Measurements from ENCODE around the gene FAM120A. TPM values are rescaled to one million over a fixed set of nuclear protein-coding genes. Genes with fewer than 3 reads are reported as not detected.

FAM120A gene
- polyA plus RNA-seq, 6 donors from 2014 or later: 6.8 to 16.7 (median 11.0) TPM

DNA sequence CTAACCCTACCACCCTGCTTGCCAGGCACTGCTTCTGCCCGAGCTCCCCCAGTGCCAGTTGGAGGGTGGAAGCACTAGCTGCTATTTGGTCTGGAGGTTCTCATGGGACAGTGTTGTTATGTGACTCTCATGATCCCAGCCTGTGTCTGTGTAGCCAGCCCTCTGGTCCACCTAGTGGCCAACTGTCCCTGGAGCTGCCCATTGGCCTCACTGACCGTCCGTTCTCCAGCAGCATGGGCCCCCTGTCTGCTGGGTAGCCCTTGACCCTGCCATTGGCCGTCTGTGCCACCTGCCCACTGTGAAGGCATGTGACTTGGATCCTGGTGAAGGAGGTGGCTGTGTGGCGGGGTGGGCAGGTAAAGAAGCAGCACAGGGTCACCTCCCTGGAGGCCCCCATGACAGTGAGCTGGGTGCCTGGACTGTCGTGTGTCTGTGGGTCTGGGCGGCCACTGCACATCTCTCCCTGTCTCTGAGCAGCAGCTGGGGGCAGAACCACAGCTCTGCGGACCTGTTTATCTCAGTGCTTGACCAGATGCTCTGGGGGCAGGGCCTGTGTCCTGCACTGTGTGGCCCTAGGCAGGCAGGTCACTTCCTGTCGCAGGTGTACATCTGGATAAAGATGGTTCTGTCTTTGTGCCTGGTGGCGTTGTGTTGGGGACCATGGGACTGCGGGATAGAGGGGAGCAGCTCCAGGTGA, 136.3 kb downstream of the FAM120A start:
- Mint-ChIP-seq H3K4me3 (no peak overlapping the region), H3K27ac (peak overlapping the region in 2 of 6 donors; percentile 25 to 35), H3K9me3 (no peaks in the 10 kb centered on the region), H3K36me3 (peaks cover 0 to 7% of the 10 kb centered on the region in 2 donors), H3K27me3 (no peaks in the 10 kb centered on the region), H3K4me1 (peaks cover 33 to 40% (median 35%) of the 10 kb centered on the region in 3 donors)
- DNase-seq (no peak), ATAC-seq (ENCODE audit: low read depth in 2 of 2) (no peak)

DNA sequence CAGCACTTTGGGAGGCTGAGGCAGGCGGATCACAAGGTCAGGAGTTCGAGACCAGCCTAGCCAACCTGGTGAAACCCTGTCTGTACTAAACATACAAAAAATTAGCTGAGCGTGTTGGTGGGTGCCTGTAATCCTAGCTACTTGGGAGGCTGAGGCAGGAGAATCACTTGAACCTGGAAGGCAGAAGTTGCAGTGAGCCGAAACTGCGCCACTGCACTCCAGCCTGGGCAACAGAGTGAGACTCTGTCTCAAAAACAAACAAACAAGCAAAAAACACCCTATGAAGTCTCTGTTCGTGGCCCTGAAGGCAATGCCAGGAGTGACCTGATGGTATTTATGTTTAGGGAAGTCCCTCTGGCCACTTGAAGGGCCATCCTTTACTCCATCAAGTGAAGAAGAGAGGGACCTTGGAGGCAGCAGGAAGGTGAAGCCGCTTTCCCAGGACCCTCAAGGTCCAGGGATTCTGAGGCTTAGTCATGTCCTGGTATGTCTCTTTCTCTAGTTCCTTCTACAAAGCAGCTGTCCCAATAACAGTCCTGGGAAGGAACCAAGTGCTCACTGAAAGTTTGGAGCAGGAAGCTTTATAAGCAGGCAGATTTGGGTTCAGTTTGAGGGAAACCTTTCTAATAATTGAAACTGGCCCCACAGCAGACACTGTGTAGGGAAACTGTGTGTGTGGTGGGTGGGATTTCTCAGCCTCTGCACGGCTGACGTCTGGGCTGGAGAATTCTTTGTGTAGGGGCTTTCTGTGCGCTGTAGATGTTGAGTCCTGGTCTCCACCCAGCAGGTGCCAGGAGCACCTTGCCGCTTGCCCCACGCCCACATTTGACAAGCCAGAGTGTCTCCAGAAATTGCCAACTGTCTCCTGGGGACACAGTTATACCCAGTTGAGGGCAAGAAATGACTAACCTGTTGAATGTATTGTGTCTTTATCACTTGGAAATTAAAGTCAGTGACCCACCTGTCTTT, 137.4 kb downstream of the FAM120A start:
- DNase-seq (no peak), ATAC-seq (ENCODE audit: low read depth in 2 of 2) (no peak)
- H3K36me3 Mint-ChIP-seq: peaks cover 0 to 7% of the 10 kb centered on the region in 2 donors
- peak overlapping the region in 1 of 8 donors; percentile 37 for H3K4me3 Mint-ChIP-seq
- peak overlapping the region in 3 of 6 donors; percentile 14 to 80 (median 31) for H3K27ac Mint-ChIP-seq
- no peaks in the 10 kb centered on the region for H3K9me3 Mint-ChIP-seq
- peaks cover 34 to 46% (median 36%) of the 10 kb centered on the region in 3 donors for H3K4me1 Mint-ChIP-seq
- no peaks in the 10 kb centered on the region for H3K27me3 Mint-ChIP-seq

DNA sequence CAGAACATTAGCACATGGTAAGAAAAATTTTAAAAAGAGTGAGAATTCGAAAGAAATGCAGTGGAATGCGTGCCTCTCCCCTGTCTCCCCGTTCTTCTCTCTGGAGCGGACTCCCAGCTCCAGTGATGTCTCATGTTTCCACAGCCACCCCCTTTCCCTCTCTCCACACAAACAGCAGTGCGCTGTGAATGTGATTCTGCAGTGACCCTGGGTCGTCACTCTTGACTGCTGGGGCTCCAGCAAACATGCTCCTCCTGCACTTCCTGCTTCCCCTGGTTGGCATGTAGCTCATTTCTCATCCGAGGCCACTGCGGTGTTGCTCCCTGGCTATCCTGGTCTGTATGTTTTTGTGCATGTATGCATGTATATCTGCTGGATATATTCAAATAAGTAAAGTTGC, 138.2 kb downstream of the FAM120A start:
- ATAC-seq (ENCODE audit: low read depth in 2 of 2): no peak

DNA sequence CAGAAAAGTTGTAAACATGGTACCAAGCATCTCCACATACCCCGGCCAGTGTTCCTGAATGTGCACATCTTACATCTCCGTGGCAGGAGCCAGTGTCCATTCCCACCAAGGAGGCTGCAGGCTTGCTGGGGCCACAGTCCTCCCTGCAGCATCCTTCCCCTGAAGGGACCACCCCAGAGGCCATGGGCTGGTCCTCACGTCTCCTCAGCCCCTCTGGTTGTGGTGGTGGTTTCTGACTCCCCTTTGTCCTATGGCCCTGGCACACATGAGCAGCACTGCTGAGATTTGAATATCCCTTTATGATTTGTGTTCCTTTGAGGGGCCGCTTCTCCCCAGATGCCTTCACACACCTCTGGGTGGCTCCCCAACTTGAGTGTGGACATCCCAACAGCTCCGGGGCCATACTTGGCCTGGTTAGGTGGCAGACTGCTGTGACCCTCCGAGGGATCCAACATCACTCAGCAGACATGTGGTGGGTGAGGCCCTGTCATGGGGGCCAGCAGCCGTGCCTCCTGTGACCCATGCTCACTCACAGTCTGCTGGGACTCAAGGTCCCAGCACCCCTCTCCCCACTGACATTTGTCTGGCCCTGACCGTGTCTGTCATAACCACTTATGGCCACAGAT, 139.2 kb downstream of the FAM120A start:
- no peak for ATAC-seq (ENCODE audit: low read depth in 2 of 2)
- Mint-ChIP-seq H3K4me1 (peaks cover 37 to 54% (median 39%) of the 10 kb centered on the region in 3 donors), H3K36me3 (no peaks in the 10 kb centered on the region), H3K27me3 (no peaks in the 10 kb centered on the region), H3K4me3 (no peak overlapping the region), H3K27ac (peak overlapping the region; percentile 13 to 82 (median 48)), H3K9me3 (no peaks in the 10 kb centered on the region)
- DNase-seq: no peak

More for the DNA sequence above, 138.2 kb downstream of the FAM120A start:
- Mint-ChIP-seq H3K9me3 (no peaks in the 10 kb centered on the region), H3K27ac (peak overlapping the region in 5 of 6 donors; percentile 1 to 80 (median 31)), H3K36me3 (peaks cover 0 to under 1% of the 10 kb centered on the region in 2 donors), H3K4me3 (no peak overlapping the region), H3K4me1 (peaks cover 36 to 51% (median 38%) of the 10 kb centered on the region in 3 donors), H3K27me3 (no peaks in the 10 kb centered on the region)
- no peak for DNase-seq

DNA sequence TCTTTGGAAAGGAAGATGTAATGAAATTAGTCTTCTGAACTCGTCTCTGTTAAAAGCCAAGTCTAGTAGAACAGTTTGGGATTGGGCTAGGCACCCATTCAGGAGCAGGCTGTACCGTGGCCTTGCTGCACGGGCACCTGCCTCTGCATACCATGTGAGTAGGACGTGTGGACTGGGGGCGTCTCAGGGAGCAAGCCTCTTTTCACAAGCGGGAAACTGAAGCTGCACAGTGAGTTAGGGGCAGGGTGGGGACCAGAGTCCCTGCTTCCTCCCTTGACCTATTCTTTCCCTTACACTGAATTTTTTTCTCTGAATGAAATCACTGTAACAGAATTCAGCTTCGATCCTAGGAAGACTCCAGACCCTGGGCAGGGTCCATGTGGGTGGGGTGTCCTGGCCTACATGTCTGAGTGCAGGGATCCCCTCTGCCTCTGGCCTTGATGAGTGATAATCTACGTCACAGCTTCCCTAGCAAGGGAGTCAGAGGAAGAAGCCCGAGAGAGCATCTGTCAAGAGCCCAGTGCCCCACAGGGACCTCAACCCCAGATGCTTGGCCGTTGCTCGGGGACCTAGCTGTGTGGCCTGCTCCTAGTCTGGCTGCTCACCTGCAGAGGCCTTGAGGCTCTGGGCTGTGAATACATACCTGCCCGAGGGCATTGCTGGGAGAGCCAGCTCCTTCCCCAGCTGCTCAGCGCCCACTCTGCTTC, 140.0 kb downstream of the FAM120A start:
- no peaks in the 10 kb centered on the region for H3K27me3 Mint-ChIP-seq

DNA sequence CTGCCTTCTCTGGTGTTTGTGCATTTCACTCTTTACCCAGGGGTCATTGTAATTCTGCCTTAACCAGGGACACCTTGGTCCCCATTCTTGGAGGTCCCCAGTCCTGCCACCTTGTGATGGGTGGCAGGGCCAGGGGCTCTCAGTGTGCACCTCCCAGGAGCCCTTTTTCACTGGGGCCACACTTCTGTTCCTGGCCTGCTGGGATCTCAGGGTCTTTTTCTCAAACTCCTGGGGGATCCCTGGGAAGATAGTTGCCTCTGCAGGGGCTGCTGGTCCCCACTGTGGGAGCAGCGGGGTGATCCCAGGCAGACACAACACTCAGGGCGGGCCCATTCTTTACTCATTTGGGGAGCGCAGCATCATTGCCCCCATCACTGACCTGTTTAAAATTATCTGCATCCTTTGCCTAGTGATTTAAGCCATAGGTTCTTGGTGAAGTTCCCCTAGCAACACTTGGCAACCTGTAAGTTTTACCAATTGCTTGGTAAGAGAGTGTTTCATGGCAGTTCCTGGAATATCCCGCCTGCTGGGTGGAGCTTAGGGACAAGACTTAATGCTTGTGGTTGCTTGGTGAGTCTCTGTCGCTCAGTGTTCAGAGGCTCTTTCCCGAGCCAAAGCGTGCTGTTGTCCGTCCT, 140.6 kb downstream of the FAM120A start:
- Mint-ChIP-seq H3K27me3 (no peaks in the 10 kb centered on the region), H3K4me3 (no peak overlapping the region), H3K9me3 (no peaks in the 10 kb centered on the region), H3K27ac (peak overlapping the region in 3 of 6 donors; percentile 53 to 79 (median 77)), H3K36me3 (no peaks in the 10 kb centered on the region), H3K4me1 (peaks cover 38 to 55% (median 39%) of the 10 kb centered on the region in 3 donors)
- DNase-seq: no peak
- no peak for ATAC-seq (ENCODE audit: low read depth in 2 of 2)

More for the DNA sequence above, 140.0 kb downstream of the FAM120A start:
- no peak for ATAC-seq (ENCODE audit: low read depth in 2 of 2)
- peaks cover 42 to 61% (median 42%) of the 10 kb centered on the region in 3 donors for H3K4me1 Mint-ChIP-seq
- H3K36me3 Mint-ChIP-seq: no peaks in the 10 kb centered on the region
- H3K4me3 Mint-ChIP-seq: no peak overlapping the region
- H3K9me3 Mint-ChIP-seq: no peaks in the 10 kb centered on the region
- H3K27ac Mint-ChIP-seq: peak overlapping the region in 4 of 6 donors; percentile 32 to 82 (median 65)
- DNase-seq: no peak

DNA sequence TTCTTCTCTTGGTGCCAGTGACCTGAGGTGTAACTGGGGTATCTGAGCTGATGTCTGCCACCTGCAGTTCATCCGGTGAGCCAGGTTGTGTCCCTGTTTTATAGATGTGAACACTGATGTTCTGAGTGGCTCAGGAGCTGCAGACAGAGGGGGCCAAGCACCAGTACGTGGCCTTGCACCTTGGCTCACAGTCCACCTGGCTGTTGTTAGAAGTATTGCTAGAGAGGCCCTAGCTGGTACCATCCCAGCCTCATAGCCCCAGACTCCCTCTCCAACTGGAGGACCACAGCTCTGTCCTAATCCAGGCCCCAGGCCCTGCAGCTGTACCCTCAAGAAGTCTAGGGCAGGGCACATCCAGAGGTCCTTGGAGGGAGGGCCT, 141.1 kb downstream of the FAM120A start:
- H3K4me3 Mint-ChIP-seq: no peak overlapping the region
- ATAC-seq (ENCODE audit: low read depth in 2 of 2) (no peak), DNase-seq (no peak)
- no peaks in the 10 kb centered on the region for H3K9me3 Mint-ChIP-seq
- H3K36me3 Mint-ChIP-seq: no peaks in the 10 kb centered on the region
- H3K27ac Mint-ChIP-seq: peak overlapping the region in 3 of 6 donors; percentile 10 to 79 (median 47)
- H3K4me1 Mint-ChIP-seq: peaks cover 39 to 54% (median 44%) of the 10 kb centered on the region in 3 donors
- no peaks in the 10 kb centered on the region for H3K27me3 Mint-ChIP-seq

DNA sequence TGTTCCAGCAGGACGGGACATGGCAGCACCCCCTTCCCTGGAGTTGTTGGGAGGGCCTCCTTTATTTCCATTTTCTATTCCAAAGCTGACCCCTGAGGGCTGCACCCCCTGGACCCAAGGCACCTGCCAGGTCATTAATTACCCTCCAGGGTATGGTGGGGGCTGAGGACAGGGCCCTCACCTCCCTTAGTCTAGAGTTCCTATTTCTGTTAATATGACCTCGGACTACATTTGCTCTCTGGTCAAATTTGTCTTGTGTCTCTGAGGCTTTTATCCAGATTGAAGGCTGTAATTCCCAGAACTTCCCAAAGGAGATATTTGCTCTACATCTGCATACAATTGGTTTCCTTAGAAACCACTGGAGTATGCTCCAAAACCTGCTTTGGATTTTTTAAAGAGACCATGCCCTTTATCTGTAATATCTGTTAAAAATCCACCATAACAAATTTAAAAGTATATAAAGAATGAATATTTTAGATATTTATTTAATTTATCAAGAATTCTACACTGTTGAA, 141.7 kb downstream of the FAM120A start:
- no peak overlapping the region for H3K4me3 Mint-ChIP-seq
- H3K27ac Mint-ChIP-seq: peak overlapping the region in 2 of 6 donors; percentile 12 to 21
- H3K4me1 Mint-ChIP-seq: peaks cover 39 to 55% (median 50%) of the 10 kb centered on the region in 3 donors
- DNase-seq (no peak), ATAC-seq (ENCODE audit: low read depth in 2 of 2) (no peak)
- no peaks in the 10 kb centered on the region for H3K27me3 Mint-ChIP-seq
- H3K36me3 Mint-ChIP-seq: no peaks in the 10 kb centered on the region
- no peaks in the 10 kb centered on the region for H3K9me3 Mint-ChIP-seq

DNA sequence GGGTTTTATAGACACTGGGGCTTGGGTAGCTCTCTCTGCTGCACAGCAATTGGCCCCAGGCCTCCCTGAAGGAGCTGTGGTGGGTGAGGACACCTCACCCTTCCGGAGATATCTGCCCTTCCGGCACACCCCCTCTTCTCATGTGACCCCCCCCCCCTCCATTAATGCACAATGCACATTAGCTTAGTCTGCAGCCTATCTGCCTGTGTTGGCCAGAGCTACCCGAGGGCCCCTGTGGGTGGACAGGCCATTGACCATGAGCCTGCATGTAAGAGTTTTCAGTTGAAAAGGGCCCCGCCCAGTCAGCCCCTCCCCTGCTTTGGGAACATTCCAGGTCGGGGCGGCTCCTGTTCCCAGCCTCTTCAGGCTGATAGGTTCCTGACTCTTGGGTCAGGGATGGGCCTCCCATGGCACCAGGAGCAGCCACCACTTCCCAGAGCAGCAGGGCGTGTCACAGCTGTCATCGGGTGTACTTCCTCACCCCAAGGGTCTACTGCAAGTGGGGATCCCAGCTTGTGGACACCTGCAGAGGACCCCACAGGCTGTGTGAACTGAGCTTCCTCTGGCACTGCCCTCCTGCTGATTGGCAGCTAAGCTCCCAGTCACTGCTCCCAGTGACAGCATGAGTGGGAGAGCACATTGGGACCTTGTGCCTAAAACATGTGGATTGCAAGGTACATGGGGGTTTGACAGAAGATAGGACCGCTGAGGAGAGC, 142.7 kb downstream of the FAM120A start:
- no peaks in the 10 kb centered on the region for H3K9me3 Mint-ChIP-seq
- H3K27ac Mint-ChIP-seq: peak overlapping the region in 1 of 6 donors; percentile 10
- no peak for DNase-seq
- no peaks in the 10 kb centered on the region for H3K36me3 Mint-ChIP-seq
- H3K27me3 Mint-ChIP-seq: no peaks in the 10 kb centered on the region
- H3K4me3 Mint-ChIP-seq: peak overlapping the region in 1 of 8 donors; percentile 71
- H3K4me1 Mint-ChIP-seq: peaks cover 49 to 59% (median 58%) of the 10 kb centered on the region in 3 donors
- no peak for ATAC-seq (ENCODE audit: low read depth in 2 of 2)

DNA sequence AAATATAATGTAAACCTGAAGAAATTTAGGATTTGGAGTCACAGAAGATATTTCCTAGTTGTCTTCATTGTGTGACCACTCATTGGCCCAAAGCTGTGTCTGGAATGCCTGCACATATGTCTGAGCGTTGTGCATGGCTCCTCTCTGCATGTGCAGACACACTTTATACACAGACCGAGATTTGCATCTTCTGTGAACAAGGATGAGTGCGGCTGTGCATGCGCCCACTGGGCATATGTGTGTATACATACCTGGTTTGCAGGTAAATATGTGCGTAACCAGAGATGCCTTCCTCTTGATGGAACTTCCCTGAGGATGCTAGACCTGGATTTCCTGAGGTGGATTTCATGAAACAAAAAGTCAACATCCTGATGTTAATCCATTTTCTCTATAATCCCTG, 144.0 kb downstream of the FAM120A start:
- Mint-ChIP-seq H3K4me3 (no peak overlapping the region), H3K36me3 (no peaks in the 10 kb centered on the region), H3K9me3 (no peaks in the 10 kb centered on the region), H3K4me1 (peaks cover 53 to 62% (median 58%) of the 10 kb centered on the region in 3 donors), H3K27me3 (no peaks in the 10 kb centered on the region), H3K27ac (peak overlapping the region in 1 of 6 donors; percentile 55)
- no peak for ATAC-seq (ENCODE audit: low read depth in 2 of 2)
- DNase-seq: no peak

DNA sequence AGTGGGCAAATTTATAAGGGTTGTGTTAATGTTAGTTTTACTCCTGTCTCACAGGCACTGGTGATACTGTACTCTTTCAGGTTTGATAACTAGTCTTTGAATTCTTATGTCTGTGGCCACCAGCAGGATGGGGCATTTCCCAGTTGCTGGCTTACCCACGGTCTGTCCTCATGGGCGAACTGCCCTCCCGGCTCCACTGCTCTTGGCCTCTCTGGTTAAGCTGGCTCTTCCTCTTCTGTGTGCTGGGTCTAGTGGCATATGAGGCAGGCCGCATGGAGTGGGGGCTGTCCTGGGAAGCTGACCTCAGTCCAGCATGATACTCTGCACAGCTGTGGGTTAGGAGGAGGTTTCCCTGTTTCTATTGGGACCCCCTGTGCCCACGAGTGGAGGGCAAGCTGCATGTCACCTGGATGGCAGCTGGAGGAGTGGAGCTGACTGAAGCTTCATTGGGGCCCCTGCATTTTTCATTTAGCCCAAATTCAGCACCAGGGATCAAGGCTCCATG, 144.4 kb downstream of the FAM120A start:
- Mint-ChIP-seq H3K36me3 (no peaks in the 10 kb centered on the region), H3K27me3 (no peaks in the 10 kb centered on the region), H3K4me3 (peak overlapping the region in 1 of 8 donors; percentile 41), H3K27ac (peak overlapping the region in 1 of 6 donors; percentile 55), H3K4me1 (peaks cover 57 to 62% (median 58%) of the 10 kb centered on the region in 3 donors), H3K9me3 (no peaks in the 10 kb centered on the region)
- ATAC-seq (ENCODE audit: low read depth in 2 of 2): no peak
- DNase-seq: no peak

Measured in naive B cell (primary cell).